Measurements from ENCODE around the gene ZNF207. TPM values are rescaled to one million over a fixed set of nuclear protein-coding genes. Genes with fewer than 3 reads are reported as not detected.
"Not testable (repeated sequence)": the region's sequence is repeated elsewhere in the genome, so short reads cannot be mapped to it uniquely, and the experiment has no call there.

Gene ZNF207
- total RNA-seq, 1 donor from 2014 or later: 142 TPM

DNA sequence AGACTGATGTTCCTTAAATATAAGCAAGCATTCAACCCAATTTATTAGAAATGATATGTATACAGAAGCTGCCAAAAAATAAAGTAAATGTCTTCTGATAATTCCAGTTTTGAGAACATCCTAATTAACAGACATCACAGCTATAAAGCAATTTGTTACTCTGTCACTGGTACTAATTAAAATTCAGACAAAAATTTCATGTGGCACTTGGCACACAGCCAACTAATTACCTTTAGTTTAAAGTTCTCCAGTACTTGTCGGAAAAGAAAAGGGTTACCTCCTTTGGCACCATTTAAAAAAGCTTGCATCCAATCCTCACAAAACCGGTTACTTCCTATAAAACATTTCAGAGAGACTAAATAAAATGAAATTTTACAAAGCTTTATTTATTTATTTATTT lies 16.8 kb upstream of the ZNF207 start:
- DNase-seq (ENCODE audit: extremely low read depth, low read depth, low spot score): no peak

- DNase-seq (ENCODE audit: extremely low read depth, low read depth, low spot score): no peak
Measured at GRCh38 chr17:32335046-32335445, 14.9 kb upstream of the ZNF207 start.

- DNase-seq (ENCODE audit: extremely low read depth, low read depth, low spot score): no peak
Measured at GRCh38 chr17:32335687-32336086, 14.3 kb upstream of the ZNF207 start.

- DNase-seq (ENCODE audit: extremely low read depth, low read depth, low spot score): no peak
Measured at GRCh38 chr17:32341141-32341856, 8.7 kb upstream of the ZNF207 start.

- DNase-seq (ENCODE audit: extremely low read depth, low read depth, low spot score): no peak
Measured at GRCh38 chr17:32341857-32342602, 7.9 kb upstream of the ZNF207 start, which contains the start of gene C17orf75. Gene C17orf75, minus strand, starts transcription at chr17:32342173. Its CDS starts 34 bp downstream, at chr17:32342139.

- no peak for DNase-seq (ENCODE audit: extremely low read depth, low read depth, low spot score)
Measured at GRCh38 chr17:32342603-32343325, 7.2 kb upstream of the ZNF207 start.

GRCh38 chr17:32345951-32346600 lies 3.9 kb upstream of the ZNF207 start:
- no peak for DNase-seq (ENCODE audit: extremely low read depth, low read depth, low spot score)

- no peak for DNase-seq (ENCODE audit: extremely low read depth, low read depth, low spot score)
Measured at GRCh38 chr17:32348483-32348800, 1.5 kb upstream of the ZNF207 start.

DNA sequence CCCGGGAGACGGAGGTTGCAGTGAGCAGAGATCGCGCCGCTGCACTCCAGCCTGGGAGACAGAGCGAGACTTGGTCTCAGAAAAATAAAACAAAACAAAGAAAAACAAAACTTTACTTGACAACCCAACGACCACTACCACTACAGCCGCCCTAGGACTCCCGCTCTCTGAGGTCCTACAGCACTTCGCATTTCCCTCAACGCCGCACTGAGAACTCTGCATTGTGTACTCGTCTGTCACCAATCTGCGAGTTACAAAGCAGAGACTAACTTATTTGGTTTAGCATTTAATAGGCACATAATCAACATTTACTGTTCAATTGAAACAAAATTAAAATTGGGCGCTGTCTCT lies 479 bp upstream of the ZNF207 start:
- no peak for DNase-seq (ENCODE audit: extremely low read depth, low read depth, low spot score)

- no peak for DNase-seq (ENCODE audit: extremely low read depth, low read depth, low spot score)
Measured at GRCh38 chr17:32350666-32351418, 885 bp downstream of the ZNF207 start.

GRCh38 chr17:32352734-32353133 lies 2.8 kb downstream of the ZNF207 start:
- DNase-seq (ENCODE audit: extremely low read depth, low read depth, low spot score): not testable (repeated sequence)

DNA sequence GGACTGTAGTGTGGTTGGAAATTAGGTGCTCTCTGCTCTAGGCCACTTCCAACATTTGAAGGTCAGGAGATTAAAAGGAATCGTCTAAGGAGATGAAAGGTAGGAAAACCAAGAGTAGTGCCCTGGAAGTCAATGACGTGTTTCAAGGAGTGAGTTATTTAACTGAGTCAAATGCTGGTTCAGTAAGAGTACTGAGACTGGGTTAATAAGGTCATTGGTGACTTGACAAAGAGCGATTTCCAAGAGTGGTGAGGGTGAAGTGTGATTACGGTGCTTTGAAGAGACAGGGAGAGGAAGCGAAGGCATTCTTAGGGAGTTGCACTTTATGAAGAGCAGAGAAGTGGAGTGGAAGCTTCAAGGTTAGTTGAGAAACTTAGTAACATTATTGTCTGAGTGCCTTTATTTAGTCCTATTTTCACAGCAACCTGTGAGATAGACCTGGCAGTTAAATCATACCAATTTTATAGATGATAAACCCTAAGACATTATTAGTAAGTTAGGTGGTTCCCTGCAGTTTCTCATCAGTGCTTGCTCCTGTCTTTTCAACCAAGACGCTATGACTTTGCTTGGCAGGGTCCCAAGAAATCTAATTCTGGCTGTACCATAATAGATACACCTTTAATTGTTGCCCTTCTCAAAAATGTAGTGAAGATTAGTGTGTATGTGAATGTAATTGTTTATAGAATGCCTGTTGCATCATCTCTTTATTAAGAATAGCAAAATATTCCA lies 5.9 kb downstream of the ZNF207 start:
- DNase-seq (ENCODE audit: extremely low read depth, low read depth, low spot score): no peak

- no peak for DNase-seq (ENCODE audit: extremely low read depth, low read depth, low spot score)
Measured at GRCh38 chr17:32356378-32356743, 6.4 kb downstream of the ZNF207 start.

GRCh38 chr17:32356750-32357149 lies 6.8 kb downstream of the ZNF207 start:
- DNase-seq (ENCODE audit: extremely low read depth, low read depth, low spot score): no peak

DNA sequence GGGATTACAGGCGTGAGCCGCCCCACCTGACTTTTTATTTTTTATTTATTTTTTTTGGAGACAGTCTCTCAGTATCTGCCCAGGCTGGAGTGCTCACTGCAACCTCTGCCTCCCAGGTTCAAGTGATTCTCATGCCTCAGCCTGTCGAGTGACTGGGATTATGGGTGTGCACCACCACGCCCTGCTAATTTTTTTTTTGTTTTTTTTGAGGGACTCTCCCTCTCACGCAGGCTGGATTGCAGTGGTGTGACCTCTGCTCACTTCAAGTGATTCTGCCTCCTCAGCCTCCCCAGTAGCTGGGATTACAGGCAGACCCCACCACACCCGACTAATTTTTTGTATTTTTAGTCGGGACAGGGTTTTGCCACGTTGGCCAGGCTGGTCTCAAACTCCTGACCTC lies 7.7 kb downstream of the ZNF207 start:
- no peak for DNase-seq (ENCODE audit: extremely low read depth, low read depth, low spot score)

DNA sequence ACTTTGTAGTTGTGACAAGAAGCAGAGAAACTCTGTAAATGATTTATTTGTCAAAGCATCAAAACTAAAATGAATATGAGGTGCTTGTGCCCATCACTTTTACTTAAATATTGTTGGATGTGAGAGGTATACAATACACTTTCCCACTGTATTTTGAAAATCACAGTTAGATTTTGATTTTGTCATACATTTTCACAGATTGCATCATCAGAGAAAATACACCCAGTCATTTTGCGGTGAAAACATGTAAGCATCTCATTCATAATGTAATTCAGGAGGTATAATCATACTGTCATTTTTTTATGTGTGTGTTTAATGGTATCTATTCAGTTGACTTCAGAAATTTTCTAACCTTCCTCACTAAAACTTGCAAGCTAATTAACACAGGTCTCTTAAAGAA lies 11.3 kb downstream of the ZNF207 start:
- no peak for DNase-seq (ENCODE audit: extremely low read depth, low read depth, low spot score)

GRCh38 chr17:32370426-32370825 lies 20.5 kb downstream of the ZNF207 start:
- DNase-seq (ENCODE audit: extremely low read depth, low read depth, low spot score): no peak

- DNase-seq (ENCODE audit: extremely low read depth, low read depth, low spot score): no peak
Measured at GRCh38 chr17:32382526-32383223, 32.7 kb downstream of the ZNF207 start.

DNA sequence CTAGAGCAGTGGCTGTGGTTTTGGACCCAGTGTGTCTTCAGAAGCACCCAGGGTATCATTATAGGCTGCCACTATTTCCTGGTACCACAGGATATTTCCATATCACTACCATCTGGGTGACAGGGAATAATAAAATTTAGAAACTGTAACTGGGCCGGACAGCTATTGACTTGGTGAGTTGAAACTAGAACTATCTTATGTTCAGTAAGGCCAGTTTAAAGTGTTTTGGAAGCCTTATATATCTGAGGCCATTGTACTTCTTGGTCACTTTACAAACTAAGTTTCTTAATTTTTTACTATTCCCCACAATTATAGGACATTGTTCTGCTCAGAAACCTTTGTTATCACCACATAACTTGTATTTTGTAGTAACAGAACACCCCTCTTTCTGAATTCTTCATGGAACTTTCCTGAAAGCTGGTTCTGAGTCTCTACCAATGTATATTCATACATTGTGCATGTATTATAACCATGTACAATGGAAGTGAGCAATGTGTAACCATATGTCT lies 34.0 kb downstream of the ZNF207 start:
- DNase-seq (ENCODE audit: extremely low read depth, low read depth, low spot score): no peak
